Measurements from ENCODE around the gene NFAM1. TPM values are rescaled to one million over a fixed set of nuclear protein-coding genes. Genes with fewer than 3 reads are reported as not detected.

NFAM1 gene
- total and polyA plus RNA-seq, 12 donors, result 0.44 to 11.2 (median 7.1) TPM

- TF ChIP-seq CTCF (IDR thresholded peaks at IDR 0.05) (no peak), POLR2A (IDR thresholded peaks at IDR 0.05) (no peak)
- H3K9me3 ChIP-seq (replicated peaks in 1 of 3), result no peaks in the 10 kb centered on the region
- intact Hi-C loops (cut with DNase I), result no loop called here
- no peak overlapping the region for H3K27ac ChIP-seq
- 68 to 76% (median 71%) methylated on average over 26 to 30 of the region's 30 CpGs for WGBS, 4 donors
- H3K4me1 ChIP-seq (replicated peaks in 1 of 2), result peaks cover 0 to 8% of the 10 kb centered on the region in 2 donors
- no peaks in the 10 kb centered on the region for H3K27me3 ChIP-seq
- DNase-seq, result peak in 6 of 7 donors; percentile 13 to 87 (median 36)
- H3K36me3 ChIP-seq (replicated peaks in 1 of 2), result no peaks in the 10 kb centered on the region
- no peak overlapping the region for H3K4me3 ChIP-seq
Measured at GRCh38 chr22:42399315-42400271, 32.6 kb downstream of the NFAM1 start.

- intact Hi-C loops (cut with DNase I), result no loop called here
- H3K4me3 ChIP-seq, result no peak overlapping the region
- no peaks in the 10 kb centered on the region for H3K36me3 ChIP-seq (replicated peaks in 1 of 2)
- DNase-seq, result peak; percentile 32 to 69 (median 55)
- no peaks in the 10 kb centered on the region for H3K9me3 ChIP-seq (replicated peaks in 1 of 3)
- peak overlapping the region in 3 of 5 donors; percentile 25 to 86 (median 81) for H3K27ac ChIP-seq
- WGBS, 4 donors, result 60 to 70% (median 60%) methylated on average over 13 to 15 of the region's 15 CpGs
- H3K27me3 ChIP-seq, result no peaks in the 10 kb centered on the region
- peaks cover 0 to 8% of the 10 kb centered on the region in 2 donors for H3K4me1 ChIP-seq (replicated peaks in 1 of 2)
- TF ChIP-seq POLR2A (IDR thresholded peaks at IDR 0.05), result no peak
- no peak for TF ChIP-seq CTCF (IDR thresholded peaks at IDR 0.05)
Measured at GRCh38 chr22:42397332-42398249, 34.6 kb downstream of the NFAM1 start.

- WGBS, 4 donors, result 59 to 69% (median 62%) methylated on average over 20 to 24 of the region's 24 CpGs
- DNase-seq, result peak in 6 of 7 donors; percentile 24 to 60 (median 31)
- intact Hi-C loops (cut with DNase I), result no loop called here
- Histone ChIP-seq H3K27me3 (no peaks in the 10 kb centered on the region), H3K4me1 (replicated peaks in 1 of 2) (peaks cover 0 to 8% of the 10 kb centered on the region in 2 donors), H3K36me3 (replicated peaks in 1 of 2) (no peaks in the 10 kb centered on the region), H3K4me3 (no peak overlapping the region), H3K27ac (peak overlapping the region in 4 of 5 donors; percentile 25 to 86 (median 68)), H3K9me3 (replicated peaks in 1 of 3) (no peaks in the 10 kb centered on the region)
- TF ChIP-seq CTCF (IDR thresholded peaks at IDR 0.05) (peak in 2 of 6 experiments; percentile 9 to 14), POLR2A (IDR thresholded peaks at IDR 0.05) (no peak)
Measured at GRCh38 chr22:42396621-42397331, 35.4 kb downstream of the NFAM1 start.

Measured in adrenal gland (tissue), 12 donors.